AG08396 (cell line): ENCODE data around the gene KCNQ1.

ENCODE experiments used
- DNase-seq: peaks from one replicate; pipeline ENCODE4 v3.0.0; 2012; ENCODE audit warnings: low spot score, mixed read lengths

KCNQ1 gene

GRCh38 chr11:2443881-2444820, 657 bp upstream of the KCNQ1 start, which contains the start of gene TRPM5:
Gene TRPM5, minus strand, starts transcription at chr11:2444514. Its CDS starts 21,478 bp downstream, at chr11:2423036.
- no peak for DNase-seq

DNA sequence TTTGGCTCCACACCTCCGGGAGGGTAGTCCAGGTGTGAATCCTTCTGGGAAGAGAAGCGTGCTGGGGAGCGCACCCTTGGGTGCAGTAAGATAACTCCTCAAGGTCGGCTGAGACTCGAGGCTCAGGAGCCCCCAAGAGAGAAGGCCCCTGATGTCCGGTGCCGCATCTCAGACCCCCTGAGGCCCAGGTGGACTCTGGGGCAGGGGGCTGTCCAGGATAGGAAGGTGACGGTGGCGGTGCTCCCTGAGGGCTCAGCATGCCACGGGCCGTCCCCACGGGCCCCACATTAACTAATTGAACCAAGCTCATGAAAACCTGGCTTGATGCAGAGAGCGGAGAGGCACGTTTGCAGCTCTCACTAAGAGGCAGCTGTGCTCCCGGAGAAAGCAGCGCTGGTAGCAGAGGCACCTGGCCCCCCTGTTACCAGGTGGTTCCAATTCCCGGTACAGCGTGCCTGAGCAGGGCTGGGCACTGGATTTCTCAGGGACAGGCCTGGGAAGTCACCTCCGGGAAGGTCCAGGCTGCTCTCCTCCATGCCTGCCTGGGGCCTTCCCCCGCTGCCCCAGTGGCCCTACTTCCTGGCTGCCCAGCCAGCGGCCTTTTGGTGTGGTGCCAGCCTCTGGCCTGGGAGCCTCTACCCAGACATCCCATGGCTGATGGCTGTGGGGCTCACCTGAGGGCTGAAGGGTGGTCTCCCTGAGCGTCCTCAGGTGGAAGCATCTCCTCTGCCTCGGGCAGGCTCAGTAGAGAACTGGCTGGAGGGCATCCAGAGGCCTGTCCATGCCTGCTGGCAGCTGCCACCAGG, 1.1 kb downstream of the KCNQ1 start:
- DNase-seq, result no peak

DNA sequence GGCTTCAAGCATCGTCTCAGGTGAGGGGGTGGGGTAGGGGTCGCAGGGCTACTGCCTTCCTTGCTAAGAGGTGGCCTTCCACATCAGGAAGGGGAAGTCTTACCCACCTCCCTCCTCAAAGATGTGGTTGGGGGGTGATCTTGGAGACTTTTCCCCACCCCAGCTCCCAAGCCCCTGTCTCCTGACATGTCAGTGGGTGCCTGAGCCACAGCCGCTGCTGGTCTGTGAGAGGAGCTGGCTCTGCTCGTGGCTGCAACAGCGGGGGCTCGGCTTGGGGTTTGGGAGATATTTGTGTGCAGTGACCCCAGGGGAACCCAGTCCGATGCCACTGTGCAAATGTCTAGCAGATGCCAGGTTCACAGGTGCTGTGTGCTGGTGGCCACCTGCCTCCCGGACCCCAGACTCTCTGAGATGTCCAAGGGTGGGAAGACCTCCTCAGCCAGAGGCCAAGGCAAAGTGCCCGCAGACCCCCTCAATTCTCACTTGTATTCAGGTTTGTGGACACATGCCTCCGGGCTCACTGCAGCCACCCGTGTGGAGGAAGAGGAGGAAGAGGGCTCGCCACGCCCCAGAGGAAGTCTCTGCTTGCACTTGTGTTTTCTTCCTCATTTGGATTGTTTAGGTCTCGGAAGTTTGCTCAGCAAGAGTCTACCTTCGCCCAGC, 1.9 kb downstream of the KCNQ1 start:
- no peak for DNase-seq

- DNase-seq, result no peak
Measured at GRCh38 chr11:2447253-2447950, 2.6 kb downstream of the KCNQ1 start.

DNA sequence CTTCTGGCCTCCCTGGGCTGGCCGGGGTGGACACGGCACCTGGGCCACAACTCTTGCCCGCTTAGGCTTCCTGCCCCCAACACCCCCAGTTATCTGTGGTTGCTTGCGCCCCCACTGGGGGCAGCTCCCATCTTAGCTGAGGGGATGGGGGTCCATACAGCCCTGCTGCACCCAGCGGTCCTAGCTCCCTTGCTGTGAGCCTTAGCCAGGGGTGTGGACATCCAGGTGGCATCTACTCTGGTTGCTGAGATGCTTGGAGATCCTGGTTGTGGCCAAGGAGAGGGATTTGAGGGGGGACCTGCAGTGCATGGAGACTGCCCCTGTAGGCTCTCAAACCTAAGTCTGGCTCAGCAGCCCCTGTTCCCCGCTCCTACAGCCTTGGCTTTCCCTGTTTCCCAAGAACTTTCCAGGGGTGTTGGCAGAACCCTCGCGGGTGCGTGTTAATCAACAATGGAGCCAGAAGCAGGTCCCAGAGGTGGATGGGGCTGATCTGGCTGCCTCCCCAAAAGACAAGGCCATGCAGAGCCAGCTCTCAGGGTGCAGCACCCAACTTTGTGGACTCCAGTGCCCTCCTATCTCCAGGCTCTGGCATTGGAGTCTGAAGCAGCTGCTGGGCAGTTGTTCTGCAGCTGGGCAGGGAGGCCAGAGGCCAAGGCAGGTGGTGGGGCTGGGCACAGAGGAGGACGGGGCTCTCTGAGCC, 3.3 kb downstream of the KCNQ1 start:
- no peak for DNase-seq

DNA sequence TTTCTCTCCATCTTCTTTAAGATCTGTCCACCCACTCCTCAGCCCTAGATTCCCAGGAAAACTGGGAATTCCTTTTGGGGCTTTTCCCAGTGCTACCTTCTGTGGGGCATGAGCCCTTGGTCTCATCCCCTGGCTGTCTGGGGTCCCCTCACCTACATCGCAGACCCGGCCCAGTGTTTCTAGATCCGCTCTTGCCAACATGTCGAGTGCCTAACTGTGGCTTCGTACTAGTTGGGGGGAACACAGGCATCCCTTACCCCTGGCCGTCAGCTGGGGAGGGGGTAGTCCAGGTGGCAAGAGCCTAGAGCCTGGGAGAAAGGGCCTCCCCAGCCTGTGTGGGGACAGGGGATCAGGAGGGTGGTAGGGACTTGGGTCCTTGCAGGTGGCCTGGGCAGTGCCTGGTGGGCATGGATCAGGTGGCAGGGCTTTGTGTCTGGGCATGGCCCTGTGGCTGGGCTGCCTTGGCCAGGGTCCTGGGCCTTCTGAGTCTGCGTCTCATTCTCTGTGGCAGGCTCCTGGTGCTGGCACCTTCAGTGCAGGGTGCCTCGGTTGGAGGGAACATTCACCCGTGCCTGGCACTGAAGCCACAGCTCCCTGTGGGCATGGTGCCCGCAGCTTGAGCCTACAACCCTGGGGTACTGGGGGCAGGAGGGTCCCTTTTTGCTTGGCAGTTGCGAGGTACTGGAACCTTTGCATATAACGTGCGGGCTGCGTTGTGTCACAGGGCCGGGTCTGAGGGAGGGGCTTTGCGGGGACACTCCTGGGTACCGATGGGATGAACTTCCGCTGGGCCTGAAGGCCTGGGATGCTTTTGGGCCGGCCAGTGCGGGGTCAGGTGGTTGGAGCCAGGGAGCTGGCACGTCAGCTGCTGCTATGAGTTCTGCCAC, 4.1 kb downstream of the KCNQ1 start:
- no peak for DNase-seq

DNA sequence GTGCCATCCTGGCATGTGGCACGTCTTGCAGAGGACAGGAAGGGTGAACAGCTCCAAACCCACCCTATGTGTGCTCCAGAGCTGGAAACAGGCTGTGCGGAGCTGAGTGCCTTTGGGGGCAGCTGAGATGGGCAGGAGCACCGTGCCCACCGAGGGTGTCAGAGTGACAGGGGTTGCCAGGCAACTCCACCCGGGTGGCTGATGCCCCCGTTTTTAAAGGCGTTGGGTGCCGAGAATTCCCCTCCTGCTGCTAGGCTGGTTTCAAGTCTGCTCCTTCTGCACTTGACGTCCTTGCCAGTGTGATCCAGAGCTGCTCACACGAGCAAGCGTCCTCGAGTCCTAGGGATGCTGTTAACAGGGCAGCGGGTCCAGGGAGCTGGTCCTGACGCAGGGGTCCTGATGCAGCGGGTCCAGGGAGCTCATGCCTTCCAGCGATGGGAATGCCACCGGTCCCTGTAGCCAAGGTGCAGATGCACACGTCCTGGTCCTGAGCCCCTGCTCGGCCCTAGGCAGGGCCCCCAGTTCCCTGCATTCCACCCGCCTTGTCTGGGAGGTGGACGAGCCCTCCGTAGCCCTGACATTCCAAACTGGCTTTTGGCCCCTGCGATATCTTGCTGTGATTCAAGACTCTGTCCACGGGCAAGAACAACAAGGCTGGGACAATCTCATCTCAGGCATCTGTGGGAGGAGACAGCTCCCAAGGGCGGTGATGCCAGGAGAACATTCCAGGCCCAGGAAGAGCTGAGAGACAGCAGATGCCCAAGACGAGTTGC, 4.9 kb downstream of the KCNQ1 start:
- no peak for DNase-seq

DNA sequence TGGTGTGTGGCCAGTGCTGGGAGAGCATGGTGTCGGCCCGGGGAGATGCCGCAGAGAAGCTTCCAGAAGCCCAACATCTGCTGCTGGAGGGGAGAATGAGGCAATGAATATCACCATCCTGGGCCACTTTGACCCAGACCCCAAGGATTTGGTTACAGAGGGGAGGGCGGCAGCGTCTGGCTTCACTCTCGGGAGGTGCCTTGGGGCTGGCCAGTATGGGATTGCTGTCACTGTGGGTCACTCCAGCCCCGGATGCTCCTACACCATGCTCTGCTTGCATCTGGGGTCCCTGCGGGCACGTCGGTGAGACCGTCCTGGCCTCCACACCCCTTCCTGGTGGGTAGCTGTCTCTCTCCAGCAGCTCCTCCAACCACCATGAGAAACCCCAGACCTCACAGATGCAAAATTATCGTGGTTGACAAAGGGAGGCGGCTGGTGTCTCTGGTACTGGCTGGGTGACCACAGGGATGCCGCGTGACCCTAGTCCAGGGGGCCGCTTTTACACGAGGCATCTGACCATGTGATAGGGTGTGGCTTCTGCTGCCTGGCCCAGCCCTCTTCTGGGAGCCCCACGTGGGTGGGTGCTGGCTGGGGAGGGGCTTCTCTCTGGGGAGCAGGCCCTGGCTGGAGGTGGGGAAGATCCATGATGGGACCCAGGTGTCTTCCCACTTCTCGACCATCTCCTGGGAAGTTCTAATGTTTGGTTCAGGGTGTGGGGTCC, 5.7 kb downstream of the KCNQ1 start:
- DNase-seq, result no peak

- no peak for DNase-seq
Measured at GRCh38 chr11:2451336-2451735, 6.5 kb downstream of the KCNQ1 start.

DNA sequence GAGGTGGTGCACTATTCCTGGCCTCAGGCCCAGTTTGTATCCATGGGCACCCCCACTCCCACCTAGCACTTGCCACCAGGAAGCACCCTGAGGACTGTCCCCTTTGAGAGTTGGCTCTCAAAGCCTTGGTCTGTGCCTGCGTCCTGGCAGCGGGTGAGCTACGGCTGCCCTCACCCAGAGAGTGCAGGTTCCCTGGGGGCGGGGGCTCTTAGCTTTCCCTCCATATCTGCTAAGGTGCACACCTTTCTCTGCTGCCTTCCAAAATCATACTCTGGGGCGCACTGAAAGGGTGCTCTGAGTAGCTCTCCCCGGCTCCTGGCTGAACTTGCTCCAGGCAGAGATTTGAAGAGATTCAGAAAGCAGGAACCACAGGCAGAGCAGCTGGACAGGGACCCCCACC, 7.1 kb downstream of the KCNQ1 start:
- DNase-seq, result no peak

DNA sequence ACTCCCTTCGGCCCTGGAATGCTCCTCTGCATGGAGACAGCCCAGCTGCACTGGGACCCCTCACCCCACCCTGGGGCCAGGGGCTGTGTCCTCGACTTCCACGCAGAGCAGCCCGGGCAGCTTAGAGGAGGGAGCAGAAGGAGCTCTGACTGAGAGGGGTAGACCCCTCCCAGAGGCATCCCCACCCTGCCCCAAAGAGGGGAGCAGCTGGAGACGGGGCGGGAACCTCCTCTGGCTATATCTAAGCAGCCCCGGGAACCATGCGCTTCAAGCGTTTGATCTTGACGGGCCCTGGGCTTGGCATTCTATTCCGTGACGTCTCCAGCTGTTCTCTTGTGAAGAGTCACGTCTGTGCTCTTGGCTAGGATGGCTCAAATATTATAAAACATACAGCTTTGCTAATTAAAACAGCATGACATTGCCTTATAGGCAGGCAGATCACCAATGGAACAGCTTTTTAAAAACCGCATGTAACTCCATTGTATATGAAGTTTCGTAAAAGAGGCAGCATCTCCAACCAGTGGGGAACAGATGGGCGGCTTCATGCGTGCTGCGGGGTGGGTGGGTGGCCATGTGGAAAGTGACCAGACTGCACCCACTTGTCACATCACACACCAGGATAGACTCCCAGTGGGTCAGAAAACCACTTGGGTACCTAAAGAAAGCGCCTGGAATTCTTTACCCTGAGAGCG, 7.7 kb downstream of the KCNQ1 start:
- DNase-seq, result no peak

GRCh38 chr11:2453436-2453835, 8.6 kb downstream of the KCNQ1 start:
- DNase-seq, result no peak

GRCh38 chr11:2458321-2458720, 13.5 kb downstream of the KCNQ1 start:
- no peak for DNase-seq

DNA sequence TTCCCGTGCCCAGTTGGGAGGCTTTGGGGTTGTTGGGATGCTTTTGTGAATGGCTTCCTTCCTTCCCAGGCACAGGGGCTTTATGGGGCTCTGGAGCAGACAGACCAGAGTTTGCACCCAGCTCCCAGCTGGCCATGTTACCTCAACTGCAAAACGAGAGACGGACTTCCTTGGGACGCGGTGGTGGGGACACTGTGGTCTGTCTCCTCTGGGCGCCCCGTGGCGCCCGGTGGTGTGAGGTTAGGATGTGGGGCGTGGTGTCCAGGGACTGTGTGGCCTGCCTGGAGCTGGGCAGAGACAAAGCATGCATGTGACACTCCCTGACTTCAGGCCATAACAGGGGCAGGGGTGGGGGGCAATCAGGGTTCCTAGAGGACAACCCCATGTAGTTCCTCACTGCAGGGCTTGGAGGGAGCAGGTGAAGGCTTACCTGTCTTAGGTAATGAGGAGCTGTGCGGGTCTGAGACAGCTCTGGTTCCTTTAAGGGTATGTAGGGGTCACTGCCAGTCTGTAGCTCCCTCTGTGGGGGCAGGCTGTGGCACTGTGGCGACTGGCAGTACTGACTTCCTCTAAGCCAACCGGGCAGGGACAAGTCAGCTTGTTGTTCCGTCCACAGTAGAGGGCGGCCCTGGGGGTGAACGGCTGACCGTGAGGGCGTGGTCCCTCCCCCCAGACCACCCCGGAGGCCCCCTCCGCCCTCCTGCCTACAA, 14.4 kb downstream of the KCNQ1 start:
- no peak for DNase-seq

- no peak for DNase-seq
Measured at GRCh38 chr11:2459796-2460531, 15.2 kb downstream of the KCNQ1 start.

DNA sequence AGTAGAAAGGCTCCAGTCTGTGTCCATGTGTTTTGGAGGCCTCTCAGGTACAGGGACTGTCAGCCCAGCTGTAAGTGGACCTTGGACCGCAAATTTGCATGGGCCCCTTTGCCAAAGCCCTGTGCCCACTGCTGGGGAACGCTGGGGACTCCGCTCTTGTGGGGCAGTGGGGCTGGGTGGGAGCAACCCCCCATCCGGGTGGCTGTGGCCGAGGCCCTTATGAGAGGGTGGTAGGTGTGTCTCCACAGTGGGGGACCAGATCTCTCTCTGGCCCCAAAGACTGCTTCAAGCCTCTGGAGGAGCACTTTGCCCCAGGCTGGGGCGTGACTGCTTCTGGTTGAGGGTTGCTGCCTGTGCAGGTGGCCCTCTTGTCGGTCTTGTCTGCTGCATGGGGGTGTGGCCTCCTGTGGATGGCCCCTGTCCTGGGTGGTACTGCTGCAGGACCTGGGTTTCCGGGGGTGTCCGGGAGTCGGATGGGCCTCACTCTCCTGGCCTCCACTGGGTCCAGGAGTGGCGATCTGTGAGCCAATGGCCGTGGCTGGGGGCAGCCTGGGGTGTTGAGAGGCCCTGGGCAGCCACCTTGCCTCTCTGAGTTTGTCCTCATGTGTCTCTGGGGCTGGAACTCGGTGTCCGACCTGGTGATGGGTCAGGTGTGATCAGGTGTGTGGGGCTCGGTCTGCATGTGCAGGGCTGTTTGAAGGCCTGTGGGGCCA, 15.9 kb downstream of the KCNQ1 start:
- DNase-seq, result no peak
